Panc1 (cell line): Measurements from ENCODE around the gene PACRGL.

ENCODE experiments used
- CTCF ChIP-seq: fragments of 450-650 bp; IDR thresholded peaks from 2 replicates; pipeline ENCODE4 v1.5.1; 2017; ENCODE audit warnings: mild to moderate bottlenecking
- TCF7L2 ChIP-seq: IDR thresholded peaks from 2 replicates; pipeline ENCODE4 v1.6.1; 2011; ENCODE audit warnings: mild to moderate bottlenecking, low read depth, low read length, inconsistent platforms

GRCh38 chr4:20672262-20672661 lies 28.0 kb upstream of the PACRGL start:
- no peak for TF ChIP-seq TCF7L2
- no peak for TF ChIP-seq CTCF
